ENCODE results near the gene PTPN6.

DNA sequence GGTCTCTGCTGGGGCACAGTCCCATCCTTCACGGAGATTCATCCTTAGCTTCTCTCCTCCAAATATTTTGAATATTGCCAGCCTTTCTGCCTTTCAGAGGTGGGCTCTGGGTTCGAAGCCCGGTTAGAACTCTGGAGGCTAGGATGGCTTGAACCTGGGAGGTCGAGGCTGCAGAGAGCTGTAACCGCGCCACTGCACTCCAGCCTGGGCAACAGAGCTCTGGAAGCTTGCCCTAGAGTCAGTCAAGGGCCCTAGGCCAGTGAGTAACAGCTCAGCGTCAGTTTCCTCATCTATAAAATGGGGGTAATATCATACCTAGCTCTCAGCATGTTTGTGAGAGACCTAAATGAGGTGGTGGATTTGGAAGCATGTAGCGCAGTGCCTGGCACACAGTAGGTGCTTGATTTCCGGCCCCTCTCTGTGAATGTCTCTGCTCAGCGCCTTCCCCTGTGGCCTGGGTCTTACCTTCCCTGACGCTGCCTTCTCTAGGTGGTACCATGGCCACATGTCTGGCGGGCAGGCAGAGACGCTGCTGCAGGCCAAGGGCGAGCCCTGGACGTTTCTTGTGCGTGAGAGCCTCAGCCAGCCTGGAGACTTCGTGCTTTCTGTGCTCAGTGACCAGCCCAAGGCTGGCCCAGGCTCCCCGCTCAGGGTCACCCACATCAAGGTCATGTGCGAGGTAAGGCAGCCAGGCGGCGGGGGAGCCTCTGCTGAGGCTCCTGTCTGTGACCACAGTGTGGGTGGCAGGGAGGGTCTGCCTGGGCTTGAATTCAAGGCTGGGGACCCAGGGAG, 3.4 kb downstream of the PTPN6 start:
- TF ChIP-seq, protein P1, sequence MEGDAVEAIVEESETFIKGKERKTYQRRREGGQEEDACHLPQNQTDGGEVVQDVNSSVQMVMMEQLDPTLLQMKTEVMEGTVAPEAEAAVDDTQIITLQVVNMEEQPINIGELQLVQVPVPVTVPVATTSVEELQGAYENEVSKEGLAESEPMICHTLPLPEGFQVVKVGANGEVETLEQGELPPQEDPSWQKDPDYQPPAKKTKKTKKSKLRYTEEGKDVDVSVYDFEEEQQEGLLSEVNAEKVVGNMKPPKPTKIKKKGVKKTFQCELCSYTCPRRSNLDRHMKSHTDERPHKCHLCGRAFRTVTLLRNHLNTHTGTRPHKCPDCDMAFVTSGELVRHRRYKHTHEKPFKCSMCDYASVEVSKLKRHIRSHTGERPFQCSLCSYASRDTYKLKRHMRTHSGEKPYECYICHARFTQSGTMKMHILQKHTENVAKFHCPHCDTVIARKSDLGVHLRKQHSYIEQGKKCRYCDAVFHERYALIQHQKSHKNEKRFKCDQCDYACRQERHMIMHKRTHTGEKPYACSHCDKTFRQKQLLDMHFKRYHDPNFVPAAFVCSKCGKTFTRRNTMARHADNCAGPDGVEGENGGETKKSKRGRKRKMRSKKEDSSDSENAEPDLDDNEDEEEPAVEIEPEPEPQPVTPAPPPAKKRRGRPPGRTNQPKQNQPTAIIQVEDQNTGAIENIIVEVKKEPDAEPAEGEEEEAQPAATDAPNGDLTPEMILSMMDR (IDR thresholded peaks at IDR 0.05) = no peak
- no peak for TF ChIP-seq POLR2AphosphoS5 (IDR thresholded peaks at IDR 0.05)
